KMS-11 (cell line): ENCODE measurements around the gene UBL4A.

ENCODE experiments used
- H2AFZ ChIP-seq: fragments of 200-600 bp; sonication (generic); 2 replicates; pipeline ENCODE4 v1.6.1; 2016; ENCODE audit warnings: antibody characterized with exemption, mixed run types, low read depth
- H3K27ac ChIP-seq: fragments of 200-600 bp; sonication (generic); 2 replicates; pipeline ENCODE4 v1.6.1; 2016; ENCODE audit warnings: mild to moderate bottlenecking, mixed run types
- H3K27me3 ChIP-seq: fragments of 200-600 bp; sonication (generic); 2 replicates; pipeline ENCODE4 v1.6.1; 2017; ENCODE audit warnings: mild to moderate bottlenecking, low read depth, mixed run types, moderate library complexity; ENCODE audit not compliant: insufficient read depth
- H3K36me3 ChIP-seq: fragments of 200-600 bp; sonication (generic); 2 replicates; pipeline ENCODE4 v1.6.1; 2017; ENCODE audit warnings: mild to moderate bottlenecking, mixed run types; ENCODE audit not compliant: insufficient read depth
- H3K4me1 ChIP-seq: fragments of 200-600 bp; sonication (generic); 2 replicates; pipeline ENCODE4 v1.6.1; 2016; ENCODE audit warnings: mild to moderate bottlenecking, low read depth, mixed run types; ENCODE audit not compliant: poor library complexity, severe bottlenecking
- H3K4me2 ChIP-seq: fragments of 200-600 bp; sonication (generic); 2 replicates; pipeline ENCODE4 v1.7.0; 2016; ENCODE audit warnings: mild to moderate bottlenecking, mixed run types
- H3K4me3 ChIP-seq: fragments of 200-600 bp; sonication (generic); IDR thresholded peaks from 2 replicates; pipeline ENCODE4 v1.6.1; 2017; ENCODE audit warnings: low read depth, low read length, mixed read lengths; ENCODE audit not compliant: insufficient read depth
- H3K79me2 ChIP-seq: fragments of 200-600 bp; sonication (generic); 2 replicates; pipeline ENCODE4 v1.6.1; 2016; ENCODE audit warnings: low read depth, mixed run types; ENCODE audit not compliant: insufficient read depth
- H3K9ac ChIP-seq: fragments of 200-600 bp; sonication (generic); 2 replicates; pipeline ENCODE4 v1.6.1; 2016; ENCODE audit warnings: mild to moderate bottlenecking, mixed run types
- H4K20me1 ChIP-seq: fragments of 200-600 bp; sonication (generic); 2 replicates; pipeline ENCODE4 v1.6.1; 2016; ENCODE audit warnings: mild to moderate bottlenecking, mixed run types; ENCODE audit not compliant: insufficient read depth
- TF ChIP-seq, protein P1 (sequence below): fragments of 200-600 bp; sonication (generic); conservative IDR thresholded peaks from 2 replicates; pipeline ENCODE4 v1.6.1; 2017; ENCODE audit warnings: low read depth, mild to moderate bottlenecking, antibody characterized with exemption, low read length, moderate library complexity, mixed read lengths

The UBL4A gene

DNA sequence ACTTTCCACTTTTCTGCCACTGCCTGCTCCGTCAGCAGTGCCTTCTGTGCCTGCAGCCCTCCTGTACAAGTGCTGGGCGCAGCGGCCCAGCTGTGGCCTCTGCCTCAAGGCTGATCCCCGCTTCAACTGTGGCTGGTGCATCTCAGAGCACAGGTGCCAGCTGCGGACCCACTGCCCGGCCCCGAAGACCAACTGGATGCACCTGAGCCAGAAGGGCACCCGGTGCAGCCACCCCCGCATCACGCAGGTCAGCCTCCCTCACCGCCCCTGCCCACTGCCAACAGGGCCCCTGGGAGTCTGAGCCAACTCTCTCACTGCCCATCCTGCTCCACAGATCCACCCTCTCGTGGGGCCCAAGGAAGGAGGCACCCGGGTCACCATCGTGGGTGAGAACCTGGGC is 20.8 kb downstream of the UBL4A start:
- Histone ChIP-seq H3K4me3 (no peak overlapping the region), H3K27me3 (no peaks in the 10 kb centered on the region), H3K9ac (no peak overlapping the region), H3K4me1 (no peaks in the 10 kb centered on the region), H4K20me1 (no peaks in the 10 kb centered on the region), H3K4me2 (no peak overlapping the region), H2AFZ (no peak overlapping the region), H3K27ac (no peak overlapping the region), H3K79me2 (no peaks in the 10 kb centered on the region), H3K36me3 (no peaks in the 10 kb centered on the region)
- TF ChIP-seq, protein P1, sequence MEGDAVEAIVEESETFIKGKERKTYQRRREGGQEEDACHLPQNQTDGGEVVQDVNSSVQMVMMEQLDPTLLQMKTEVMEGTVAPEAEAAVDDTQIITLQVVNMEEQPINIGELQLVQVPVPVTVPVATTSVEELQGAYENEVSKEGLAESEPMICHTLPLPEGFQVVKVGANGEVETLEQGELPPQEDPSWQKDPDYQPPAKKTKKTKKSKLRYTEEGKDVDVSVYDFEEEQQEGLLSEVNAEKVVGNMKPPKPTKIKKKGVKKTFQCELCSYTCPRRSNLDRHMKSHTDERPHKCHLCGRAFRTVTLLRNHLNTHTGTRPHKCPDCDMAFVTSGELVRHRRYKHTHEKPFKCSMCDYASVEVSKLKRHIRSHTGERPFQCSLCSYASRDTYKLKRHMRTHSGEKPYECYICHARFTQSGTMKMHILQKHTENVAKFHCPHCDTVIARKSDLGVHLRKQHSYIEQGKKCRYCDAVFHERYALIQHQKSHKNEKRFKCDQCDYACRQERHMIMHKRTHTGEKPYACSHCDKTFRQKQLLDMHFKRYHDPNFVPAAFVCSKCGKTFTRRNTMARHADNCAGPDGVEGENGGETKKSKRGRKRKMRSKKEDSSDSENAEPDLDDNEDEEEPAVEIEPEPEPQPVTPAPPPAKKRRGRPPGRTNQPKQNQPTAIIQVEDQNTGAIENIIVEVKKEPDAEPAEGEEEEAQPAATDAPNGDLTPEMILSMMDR, result no peak

DNA sequence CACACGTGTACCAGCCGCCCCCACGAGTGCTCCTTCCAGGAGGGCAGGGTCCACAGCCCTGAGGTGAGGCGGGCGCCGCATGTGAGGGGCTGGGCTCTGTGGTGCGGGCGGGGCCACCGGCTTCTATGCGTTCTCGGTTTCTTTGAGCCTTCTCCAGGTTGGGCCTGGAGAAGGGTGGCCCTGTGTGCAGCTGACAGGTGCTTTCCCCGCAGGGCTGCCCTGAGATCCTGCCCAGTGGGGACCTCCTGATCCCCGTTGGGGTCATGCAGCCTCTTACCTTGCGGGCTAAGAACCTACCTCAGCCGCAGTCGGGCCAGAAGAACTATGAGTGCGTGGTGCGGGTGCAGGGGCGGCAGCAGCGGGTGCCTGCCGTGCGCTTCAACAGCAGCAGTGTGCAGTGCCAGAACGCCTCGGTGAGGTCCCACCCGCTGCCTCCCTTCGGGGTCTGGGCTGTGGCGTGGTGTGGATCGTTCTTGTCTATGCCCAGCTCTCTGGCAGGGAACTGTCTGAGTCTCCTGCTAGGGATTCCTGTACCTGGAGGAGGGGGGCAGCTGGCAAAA is 21.5 kb downstream of the UBL4A start:
- H3K27ac ChIP-seq, result no peak overlapping the region
- no peaks in the 10 kb centered on the region for H3K4me1 ChIP-seq
- no peaks in the 10 kb centered on the region for H3K36me3 ChIP-seq
- TF ChIP-seq, protein P1, result no peak
- no peaks in the 10 kb centered on the region for H3K27me3 ChIP-seq
- no peaks in the 10 kb centered on the region for H3K79me2 ChIP-seq
- no peak overlapping the region for H2AFZ ChIP-seq
- no peak overlapping the region for H3K4me3 ChIP-seq
- no peak overlapping the region for H3K9ac ChIP-seq
- no peak overlapping the region for H3K4me2 ChIP-seq
- H4K20me1 ChIP-seq, result no peaks in the 10 kb centered on the region

DNA sequence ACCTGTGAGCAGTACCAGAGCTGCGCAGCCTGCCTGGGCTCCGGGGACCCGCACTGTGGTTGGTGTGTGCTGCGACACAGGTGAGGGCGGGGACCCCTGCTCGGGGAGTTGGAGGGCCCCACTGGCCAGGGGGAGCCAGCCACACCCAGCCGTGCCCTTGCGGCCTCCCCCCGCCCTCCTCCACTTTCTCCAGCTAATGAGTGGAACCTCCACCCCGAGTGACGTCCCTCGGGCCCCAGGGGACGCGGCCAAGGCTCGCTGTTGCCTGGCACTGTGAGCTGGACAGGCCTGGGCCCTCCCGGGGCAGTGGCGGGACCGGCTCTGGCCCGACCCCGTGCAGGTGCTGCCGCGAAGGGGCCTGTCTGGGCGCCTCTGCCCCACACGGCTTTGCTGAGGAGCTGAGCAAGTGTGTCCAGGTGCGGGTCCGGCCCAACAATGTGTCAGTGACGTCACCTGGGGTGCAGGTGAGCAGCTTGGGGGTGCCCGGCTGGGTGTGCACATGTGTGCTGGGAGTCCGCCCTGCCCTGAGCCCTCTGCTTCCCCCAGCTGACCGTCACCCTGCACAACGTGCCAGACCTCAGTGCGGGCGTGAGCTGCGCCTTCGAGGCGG is 22.7 kb downstream of the UBL4A start:
- Histone ChIP-seq H3K4me1 (no peaks in the 10 kb centered on the region), H3K36me3 (no peaks in the 10 kb centered on the region), H3K9ac (no peak overlapping the region), H3K27me3 (no peaks in the 10 kb centered on the region), H3K79me2 (no peaks in the 10 kb centered on the region), H3K27ac (no peak overlapping the region), H4K20me1 (no peaks in the 10 kb centered on the region), H2AFZ (no peak overlapping the region), H3K4me2 (no peak overlapping the region), H3K4me3 (no peak overlapping the region)
- TF ChIP-seq, protein P1, result no peak

DNA sequence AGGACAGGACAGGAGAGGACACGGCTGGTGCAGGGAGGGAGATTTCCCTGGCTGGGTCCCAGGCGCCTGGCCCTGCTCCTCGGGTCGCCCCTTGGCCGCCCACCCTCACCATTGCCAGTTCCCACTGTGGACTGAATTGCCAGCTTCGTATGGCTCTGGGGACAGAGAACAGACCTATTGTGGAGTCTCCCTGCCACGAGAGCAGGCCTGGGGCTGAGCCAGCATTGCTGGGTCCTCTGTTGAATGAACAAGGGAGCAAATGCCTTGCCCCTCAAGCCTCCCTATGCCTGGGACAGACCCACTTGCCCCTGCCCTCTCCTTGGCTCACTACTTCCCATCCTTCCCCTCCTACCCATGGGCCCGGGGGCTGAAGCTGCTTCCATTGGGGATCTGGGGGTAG is 24.0 kb downstream of the UBL4A start:
- Histone ChIP-seq H3K4me2 (no peak overlapping the region), H2AFZ (no peak overlapping the region), H3K79me2 (no peaks in the 10 kb centered on the region), H3K27me3 (no peaks in the 10 kb centered on the region), H3K4me3 (no peak overlapping the region), H4K20me1 (no peaks in the 10 kb centered on the region), H3K27ac (no peak overlapping the region), H3K9ac (no peak overlapping the region), H3K4me1 (peaks cover 1% of the 10 kb centered on the region), H3K36me3 (no peaks in the 10 kb centered on the region)
- TF ChIP-seq, protein P1, result no peak
